Glomerular visceral epithelial cell (primary cell): ENCODE measurements around the gene ERO1B.
"Not testable (repeated sequence)": the region's sequence is repeated elsewhere in the genome, so short reads cannot be mapped to it uniquely, and the experiment has no call there.

Experiments used
- DNase-seq: peaks from one replicate; pipeline ENCODE4 v3.0.0-alpha.2; 2016; ENCODE audit errors: extremely low spot score

Gene ERO1B, protein sequence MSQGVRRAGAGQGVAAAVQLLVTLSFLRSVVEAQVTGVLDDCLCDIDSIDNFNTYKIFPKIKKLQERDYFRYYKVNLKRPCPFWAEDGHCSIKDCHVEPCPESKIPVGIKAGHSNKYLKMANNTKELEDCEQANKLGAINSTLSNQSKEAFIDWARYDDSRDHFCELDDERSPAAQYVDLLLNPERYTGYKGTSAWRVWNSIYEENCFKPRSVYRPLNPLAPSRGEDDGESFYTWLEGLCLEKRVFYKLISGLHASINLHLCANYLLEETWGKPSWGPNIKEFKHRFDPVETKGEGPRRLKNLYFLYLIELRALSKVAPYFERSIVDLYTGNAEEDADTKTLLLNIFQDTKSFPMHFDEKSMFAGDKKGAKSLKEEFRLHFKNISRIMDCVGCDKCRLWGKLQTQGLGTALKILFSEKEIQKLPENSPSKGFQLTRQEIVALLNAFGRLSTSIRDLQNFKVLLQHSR

DNA sequence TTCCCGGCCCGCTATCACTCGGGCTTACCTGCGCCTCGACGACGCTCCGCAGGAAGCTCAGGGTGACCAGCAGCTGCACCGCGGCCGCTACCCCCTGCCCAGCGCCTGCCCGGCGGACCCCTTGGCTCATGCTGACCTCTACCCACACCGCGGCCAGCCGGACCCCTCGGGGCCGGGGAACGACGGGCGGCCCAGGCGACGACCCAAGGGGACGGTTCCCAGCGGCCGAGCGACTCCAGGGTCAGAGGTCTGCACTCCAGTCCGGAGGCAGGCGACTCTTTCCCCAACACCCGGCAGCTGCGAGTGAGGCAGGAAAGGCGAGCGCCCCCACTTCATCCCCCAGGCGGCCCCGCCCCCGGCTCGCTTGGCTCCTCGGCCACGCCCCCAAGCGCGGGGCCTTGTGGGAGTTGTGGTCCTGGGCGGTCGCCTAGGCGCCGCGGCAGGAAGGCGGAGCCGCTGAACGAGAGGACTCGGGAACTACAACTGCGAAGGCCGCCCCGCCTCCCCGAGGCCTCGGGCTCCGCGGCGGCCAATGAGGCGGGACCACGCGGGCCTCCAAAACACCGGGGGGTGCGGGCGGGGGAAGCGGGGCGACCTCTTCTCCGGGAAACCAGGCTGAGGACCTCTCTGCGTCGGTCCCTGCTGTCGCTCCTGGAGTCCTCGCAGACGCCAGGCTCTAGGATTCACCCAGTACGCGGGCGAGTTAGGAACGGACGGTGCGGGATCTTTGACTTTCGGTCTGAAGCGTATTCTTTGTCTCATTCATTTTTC lies at the start of gene ERO1B:
TSS of gene ERO1B (minus strand) at position 305 of the 771 bp plus-strand sequence. CDS start at position 130, 175 bp downstream.
- DNase-seq, result peak; percentile 96

DNA sequence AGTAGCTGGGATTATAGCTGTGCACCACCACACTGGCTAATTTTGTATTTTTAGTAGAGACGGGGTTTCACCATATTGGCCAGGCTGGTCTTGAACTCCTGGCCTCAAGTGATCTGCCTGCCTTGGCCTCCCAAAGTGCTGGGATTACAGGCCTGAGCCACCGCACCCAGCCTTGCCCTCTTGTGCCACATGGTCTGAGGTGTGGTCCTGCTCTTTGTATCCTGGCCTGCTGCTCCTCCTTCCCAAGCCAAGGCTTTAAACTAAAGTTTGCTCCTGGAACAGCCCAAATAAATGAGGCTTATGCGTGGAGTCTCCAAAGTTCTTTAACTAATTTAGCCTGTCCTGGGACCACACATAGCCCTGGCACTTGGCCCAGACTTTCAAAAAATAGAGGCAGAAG lies 49.7 kb upstream of the ERO1B start:
- not testable (repeated sequence) for DNase-seq

DNA sequence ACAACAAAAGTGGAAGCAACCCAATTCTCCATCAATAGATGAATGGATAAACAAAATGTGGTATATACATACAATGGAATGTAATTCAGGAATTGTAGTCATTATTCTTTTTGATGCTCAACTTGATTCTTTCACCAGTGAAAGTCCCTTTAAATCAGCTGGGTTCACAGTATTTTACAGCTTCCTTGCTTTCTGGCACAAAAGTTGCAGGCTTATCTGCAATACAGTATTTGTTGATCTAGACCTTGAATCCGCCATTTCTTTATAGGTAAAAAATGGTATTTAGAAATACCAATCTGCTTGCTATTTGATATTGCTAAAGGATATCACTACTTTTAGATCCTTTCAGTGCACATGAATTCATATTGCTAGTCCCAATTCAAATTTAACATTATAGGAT lies 44.7 kb upstream of the ERO1B start:
- no peak for DNase-seq

DNA sequence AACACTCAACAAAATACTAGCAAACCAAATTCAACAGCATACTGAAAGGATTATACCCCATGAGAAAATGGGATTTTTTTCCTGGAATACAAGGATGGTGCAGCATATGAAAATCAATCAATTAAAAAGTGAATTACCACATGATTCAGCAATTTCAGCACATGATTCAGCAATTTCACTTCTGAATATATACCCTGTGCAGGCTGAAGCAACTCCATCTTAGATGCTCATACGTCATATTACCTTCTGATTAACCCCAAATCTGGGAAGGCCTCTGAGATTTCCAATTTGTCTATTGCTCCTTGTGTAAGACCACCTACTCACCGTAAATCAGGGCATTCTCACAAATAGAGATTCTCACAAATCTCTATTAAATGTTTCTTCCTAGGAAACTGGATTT lies 43.8 kb upstream of the ERO1B start:
- DNase-seq, result no peak

DNA sequence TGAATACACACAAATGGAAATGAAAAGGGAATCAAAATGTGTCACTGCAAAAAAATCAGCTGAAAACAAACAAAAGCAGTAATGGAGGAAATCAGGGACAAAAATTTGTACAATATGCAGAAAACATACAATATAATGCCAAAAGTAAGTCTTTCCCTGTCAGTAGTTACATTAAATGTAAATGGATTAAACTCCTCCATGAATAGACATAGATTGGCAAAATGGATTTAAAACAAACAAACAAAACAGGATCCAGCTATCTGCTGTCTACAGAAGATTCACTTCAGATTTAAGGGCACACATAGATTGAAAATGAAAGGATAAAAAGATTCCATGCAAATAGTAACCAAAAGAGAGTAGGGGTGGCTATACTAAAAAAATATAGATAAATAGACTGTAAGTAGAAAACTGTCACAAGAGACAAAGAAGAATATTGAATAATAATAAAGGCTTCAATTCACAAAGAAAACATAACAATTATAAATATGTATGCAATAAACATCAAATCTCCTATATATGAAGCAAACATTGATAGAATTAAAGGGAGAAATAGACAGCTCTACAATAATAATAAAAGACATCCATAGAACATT lies 42.2 kb upstream of the ERO1B start:
- no peak for DNase-seq

DNA sequence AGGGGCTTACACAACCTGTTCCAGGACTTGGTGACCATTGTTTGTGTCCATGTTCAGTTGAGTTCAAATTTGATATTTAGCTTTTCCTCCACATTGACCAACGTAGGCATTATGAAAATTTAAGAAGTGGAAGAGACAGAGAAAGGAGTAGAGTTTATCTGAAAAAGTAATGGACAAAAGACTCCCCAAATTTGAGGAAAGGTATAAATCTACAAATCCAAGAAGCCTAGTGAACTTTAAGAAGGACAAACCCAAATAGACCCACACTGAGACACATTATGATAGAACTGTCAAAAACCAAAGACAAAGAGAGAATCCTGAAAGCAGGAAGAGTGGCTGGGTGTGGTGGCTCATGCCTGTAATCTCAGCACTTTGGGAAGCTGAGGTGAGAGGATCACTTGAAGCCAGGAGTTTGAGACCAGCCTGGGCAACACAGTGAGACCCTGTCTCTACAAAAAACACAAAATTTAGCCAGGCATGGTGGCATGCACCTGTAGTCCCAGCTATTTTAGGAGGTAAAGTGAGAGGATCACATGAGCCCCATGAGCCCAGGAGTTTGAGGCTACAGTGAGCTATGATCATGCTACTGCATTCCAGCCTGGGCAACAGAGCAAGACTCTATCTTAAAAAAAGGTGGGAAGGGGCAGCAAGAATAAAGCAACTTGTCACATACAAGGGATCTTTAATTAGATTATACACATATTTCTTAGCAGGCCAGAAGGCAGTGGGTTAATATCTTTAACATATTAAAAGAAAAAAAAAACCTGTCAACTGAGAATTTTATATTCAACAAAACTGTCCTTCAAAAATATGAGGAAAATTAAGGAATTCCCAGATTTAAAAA lies 41.0 kb upstream of the ERO1B start:
- no peak for DNase-seq

DNA sequence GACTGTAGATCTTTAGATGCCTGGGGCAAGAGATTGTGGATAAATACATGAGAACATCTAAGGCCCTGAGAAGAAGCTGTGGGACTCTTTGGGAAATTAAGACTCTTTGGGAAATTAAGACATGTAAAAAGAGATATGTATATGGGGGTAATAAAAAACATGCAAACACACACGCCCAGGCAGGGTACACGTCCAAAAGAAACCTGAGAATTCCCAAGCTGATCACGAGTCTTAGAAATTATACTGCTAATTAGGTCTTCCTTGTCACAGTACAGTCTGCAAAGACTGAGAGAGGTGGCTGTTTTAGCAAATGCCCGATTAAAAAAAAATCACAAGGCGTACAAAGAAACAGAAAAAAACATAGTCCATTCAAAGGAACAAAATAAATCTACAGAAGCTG lies 39.3 kb upstream of the ERO1B start:
- DNase-seq, result no peak

DNA sequence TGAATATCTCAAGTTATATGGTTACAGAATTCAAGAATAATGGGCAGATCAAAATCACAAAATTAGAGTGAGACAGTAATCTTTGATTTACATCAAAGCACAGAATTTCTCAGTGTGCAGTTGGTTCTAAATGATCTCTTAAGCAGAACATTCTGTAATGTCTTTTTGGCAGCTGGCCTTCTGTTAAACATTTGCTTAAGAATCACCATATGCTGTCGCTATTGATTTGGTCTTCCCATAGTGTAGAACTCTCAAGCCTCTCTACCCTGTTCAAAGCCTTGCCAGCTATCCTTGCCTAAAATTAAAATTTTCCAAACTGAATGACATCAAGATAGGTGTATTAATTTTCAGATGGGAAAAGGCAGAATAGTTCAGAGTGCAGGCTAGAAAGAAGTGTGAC lies 38.9 kb upstream of the ERO1B start:
- no peak for DNase-seq

DNA sequence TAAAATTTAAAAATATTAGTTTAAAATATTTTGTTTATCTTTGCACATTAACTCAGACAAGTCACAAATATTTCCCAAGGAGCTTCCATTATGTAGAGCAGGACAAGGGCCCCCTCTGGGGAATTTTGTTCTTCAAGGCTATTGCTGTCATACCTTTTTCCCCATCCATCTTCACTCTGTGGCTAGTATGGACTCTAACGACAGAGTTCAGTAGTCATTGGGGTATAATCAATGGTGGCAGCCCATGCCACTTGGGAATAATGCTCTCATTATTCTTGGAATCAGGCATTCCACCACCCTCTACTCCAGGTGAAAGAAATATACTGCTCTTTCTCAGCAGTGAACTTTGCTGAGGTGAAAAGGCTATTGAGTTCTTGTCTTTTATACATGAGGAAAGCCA lies 38.5 kb upstream of the ERO1B start:
- DNase-seq, result no peak

DNA sequence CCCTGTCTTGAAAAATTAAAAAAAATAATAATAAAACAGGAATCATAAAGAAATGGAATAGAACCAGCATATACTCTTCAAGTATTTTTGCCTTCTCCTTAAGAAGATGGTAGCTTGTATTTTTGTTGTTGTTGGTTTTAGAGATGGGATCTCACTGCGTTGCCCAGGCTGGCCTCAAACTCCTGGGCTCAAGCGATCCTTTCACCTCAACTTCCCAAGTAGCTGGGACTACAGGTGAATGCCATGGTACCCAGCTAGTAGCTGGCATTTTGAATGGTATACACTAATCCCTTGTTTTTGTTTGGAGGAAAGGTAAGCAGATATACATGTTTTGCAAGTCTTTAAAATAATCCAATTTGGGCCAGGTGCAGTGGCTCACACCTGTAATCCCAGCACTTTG lies 34.7 kb upstream of the ERO1B start:
- DNase-seq, result no peak

DNA sequence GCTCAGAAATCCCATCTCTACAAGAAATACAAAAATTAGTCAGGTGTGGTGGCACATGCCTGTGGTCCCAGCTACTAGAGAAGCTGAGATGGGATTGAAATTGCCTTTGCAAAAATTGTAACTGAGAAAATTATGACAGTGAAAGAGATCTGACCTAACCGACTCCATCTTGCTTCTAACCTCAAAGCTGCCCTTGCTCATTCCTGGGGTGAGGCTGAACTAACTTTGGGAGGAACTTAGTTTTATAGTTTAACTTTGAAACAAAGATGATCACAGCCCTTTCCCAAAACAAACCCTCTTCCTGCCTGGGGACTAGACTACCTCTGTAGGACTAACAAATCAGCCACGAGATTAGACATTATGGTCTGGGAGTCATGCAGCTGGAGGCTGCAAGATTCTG lies 33.8 kb upstream of the ERO1B start:
- no peak for DNase-seq

DNA sequence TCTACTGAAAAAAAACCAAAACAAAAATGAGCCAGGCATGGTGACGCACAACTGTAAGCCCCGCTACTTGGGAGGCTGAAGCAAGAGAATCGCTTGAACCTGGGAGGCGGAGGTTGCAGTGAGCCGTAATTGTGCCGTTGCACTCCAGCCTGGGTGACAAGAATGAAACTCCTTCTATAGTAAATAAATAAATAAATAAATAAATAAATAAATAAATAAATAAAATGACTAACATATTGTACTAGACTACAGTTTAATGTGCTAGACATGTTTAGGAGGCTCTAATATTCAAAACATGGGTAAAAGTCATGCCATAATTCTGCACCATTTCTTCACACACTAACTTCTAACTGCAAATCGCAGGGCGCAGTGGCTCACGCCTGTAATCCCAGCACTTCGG lies 33.3 kb upstream of the ERO1B start:
- no peak for DNase-seq

DNA sequence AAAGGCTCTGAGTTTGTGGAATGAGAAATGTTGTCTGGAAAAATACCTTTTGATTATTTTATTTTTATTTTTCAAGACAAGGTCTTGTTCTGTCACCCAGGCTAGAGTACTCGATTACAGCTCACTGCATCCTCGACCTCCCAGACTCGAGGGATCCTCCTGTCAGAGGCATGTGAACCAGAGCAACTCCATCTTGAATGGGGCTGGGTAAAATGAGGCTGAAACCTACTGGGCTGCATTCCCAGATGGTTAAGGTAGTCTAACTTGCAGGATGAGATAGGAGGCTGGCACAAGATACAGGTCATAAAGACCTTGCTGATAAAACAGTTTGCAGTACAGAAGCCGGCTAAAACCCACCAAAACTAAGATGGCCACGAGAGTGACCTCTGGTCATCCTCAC lies 32.3 kb upstream of the ERO1B start:
- DNase-seq, result not testable (repeated sequence)

DNA sequence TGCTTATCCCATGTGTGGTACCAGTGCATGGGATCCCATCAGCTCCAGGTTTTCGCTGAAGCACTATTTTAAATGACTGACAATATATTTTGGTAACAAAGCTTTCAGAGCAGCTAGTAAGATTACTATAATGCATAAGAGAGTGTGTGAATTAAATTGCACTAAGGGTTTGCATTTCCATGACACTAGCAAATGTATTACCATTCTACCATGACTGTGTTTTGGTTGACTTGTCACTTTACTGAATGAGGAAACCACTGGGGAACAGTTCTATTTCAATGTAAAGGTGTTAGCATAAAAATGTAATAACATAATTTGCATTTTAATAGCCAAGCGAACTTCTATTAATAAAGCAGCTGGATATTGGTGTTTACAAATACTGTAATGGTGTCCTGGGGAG lies 31.7 kb upstream of the ERO1B start:
- DNase-seq, result no peak

DNA sequence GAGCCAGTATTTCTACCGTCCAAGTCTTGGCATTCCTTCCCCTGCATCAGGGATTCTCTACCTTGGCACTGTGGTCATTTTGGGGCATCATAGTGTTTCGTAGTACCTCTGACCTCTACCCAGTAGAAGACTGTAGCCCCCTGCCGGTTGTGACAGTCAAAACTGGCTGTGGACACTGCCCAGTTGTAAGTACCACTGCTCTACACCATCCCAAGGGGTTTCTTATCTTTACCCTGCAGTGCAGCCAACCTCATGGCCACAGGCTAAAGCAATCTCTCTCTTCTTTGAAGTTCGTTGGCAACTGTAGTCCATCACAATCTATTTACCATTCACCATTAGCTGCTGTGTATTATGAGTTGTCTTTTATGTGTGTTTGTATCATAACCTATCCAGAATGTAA lies 29.3 kb upstream of the ERO1B start:
- DNase-seq, result no peak

DNA sequence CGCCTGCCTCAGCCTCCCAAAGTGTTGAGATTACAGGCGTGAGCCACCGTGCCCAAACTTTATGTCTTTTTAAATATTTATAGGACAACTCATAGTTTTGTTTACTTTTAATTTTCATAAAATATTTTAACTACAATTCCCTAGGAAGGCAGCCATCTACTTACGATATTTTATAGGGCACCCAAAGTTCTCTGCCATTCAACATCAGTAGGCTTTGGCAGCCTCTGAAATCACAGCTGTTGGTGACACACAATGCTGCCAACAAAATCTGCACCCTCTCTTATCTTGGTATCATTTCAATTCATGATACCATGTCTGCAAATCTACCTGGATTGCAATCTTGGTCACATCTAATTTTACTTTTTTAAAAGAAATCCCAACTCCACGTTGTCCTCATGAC lies 27.1 kb upstream of the ERO1B start:
- DNase-seq, result no peak

DNA sequence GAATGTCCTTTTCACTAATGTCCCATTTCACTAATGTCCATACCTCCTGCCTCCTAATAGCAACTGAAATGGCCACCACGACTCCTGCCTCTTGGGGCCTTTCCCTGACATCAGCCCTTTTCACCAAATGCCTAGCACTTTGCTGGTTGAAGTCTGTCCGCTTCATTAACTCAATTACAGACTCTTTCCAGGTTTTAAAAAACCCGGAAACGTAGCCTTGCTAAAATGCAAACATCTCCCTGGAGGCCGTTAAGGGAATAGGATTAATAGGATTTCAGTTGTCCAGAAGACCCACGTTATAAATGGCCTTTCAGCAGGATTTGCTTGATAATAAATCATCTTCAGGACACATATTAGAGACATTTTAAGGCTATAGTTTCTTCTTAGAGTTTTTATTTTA lies 25.7 kb upstream of the ERO1B start:
- no peak for DNase-seq

DNA sequence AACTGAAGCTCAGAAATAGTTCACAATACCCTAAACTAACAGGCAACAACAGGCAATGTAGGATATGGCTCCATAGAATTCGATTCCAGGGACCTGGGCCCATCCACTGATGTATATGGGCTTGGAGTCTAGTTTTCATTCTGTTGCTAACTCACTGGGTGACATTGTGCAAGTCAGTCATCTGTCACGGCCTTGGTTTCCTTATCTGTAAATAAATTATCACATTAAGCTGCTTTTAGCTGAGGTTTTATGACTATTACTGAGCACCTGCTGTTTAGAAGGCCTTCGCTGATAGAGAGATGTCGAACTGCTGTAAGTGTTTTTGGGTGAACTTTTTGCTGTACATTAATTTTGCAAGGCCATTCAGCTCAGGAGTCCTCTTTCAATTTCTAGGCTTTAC lies 22.9 kb upstream of the ERO1B start:
- DNase-seq, result no peak

DNA sequence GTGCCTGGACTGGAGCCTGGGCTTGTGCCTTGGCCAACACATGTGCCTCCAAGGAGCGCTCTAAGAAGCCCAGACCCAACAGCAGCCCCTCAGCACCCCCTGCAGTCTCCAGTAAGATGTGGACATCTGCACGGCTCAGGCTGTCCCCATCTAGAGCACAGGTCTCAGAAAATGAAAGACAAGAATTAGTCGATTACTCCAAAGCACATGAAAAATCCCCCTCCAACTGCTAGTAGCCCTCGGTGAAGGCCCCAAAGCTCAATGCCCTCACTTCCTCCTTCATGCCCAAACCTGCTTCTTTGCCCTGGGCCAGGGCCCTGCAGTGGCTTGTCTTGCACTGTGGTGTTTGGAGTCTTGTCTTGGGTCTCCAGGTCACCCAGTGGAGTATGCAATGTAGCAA lies 21.9 kb upstream of the ERO1B start:
- no peak for DNase-seq

DNA sequence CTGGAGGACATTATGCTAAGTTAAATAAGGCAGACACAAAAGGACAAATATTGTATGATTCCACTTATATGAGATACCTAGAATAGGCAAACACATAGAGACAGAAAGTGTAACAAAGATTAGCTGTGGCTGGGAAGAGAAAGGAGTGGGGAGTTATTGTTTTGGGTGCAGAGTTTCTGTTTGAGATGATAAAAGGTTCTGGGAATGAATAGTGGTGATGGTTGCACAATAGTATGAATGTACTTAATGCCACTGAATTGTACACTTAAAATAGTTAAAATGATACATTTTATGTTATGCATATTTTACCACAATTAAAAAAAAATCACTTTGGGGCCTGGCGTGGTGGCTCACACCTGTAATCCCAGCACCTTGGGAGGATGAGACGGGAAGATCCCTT lies 21.2 kb upstream of the ERO1B start:
- DNase-seq, result no peak

DNA sequence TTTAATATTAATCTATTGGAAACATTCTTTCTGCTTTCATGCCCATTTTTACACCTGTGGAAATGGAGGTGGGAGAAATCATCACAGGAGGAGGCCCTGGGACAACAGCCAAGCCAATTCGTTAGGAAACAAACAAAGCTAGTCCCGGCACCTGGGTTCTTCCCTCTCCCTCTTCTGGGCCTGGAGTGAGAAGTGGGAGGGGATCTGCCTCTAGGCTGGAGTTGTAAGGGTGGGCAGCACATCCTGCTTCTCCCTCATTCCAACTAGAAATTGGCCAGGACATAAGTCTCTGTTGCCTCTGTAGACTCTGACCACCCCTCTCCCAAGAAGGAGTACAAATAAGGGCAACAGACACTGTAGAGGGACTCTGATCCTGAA lies 20.2 kb upstream of the ERO1B start:
- DNase-seq, result no peak
